NCI-H1436 treated with DMSO at 0.1 percent for 48 hours (cell line): Measurements from ENCODE around the gene CBX1.

Source experiments
- DNase-seq: peaks from one replicate; lab custom pipeline; 2025; lab: John Stamatoyannopoulos, UW

CBX1 gene

GRCh38 chr17:48101012-48101720 lies at the start of gene CBX1:
CBX1 (minus strand) TSS chr17:48101478; CDS start chr17:48077004, 24,474 bp downstream.
- DNase-seq = peak; percentile 89

- DNase-seq = no peak
Measured at GRCh38 chr17:48150597-48151001, 49.3 kb upstream of the CBX1 start.

- no peak for DNase-seq
Measured at GRCh38 chr17:48149787-48150463, 48.6 kb upstream of the CBX1 start.

GRCh38 chr17:48148854-48149786 lies 47.8 kb upstream of the CBX1 start:
- peak; percentile 57 for DNase-seq

- no peak for DNase-seq
Measured at GRCh38 chr17:48148029-48148770, 46.9 kb upstream of the CBX1 start.

GRCh38 chr17:48144976-48145798 lies 43.9 kb upstream of the CBX1 start:
- no peak for DNase-seq

- no peak for DNase-seq
Measured at GRCh38 chr17:48144231-48144630, 43.0 kb upstream of the CBX1 start.

- DNase-seq = no peak
Measured at GRCh38 chr17:48143629-48144028, 42.4 kb upstream of the CBX1 start.

- DNase-seq = no peak
Measured at GRCh38 chr17:48139944-48140343, 38.7 kb upstream of the CBX1 start.

GRCh38 chr17:48137656-48138055 lies 36.4 kb upstream of the CBX1 start:
- no peak for DNase-seq

GRCh38 chr17:48134912-48135480 lies 33.7 kb upstream of the CBX1 start:
- DNase-seq = no peak

- no peak for DNase-seq
Measured at GRCh38 chr17:48132385-48132784, 31.1 kb upstream of the CBX1 start.

GRCh38 chr17:48131216-48131824 lies 30.0 kb upstream of the CBX1 start:
- peak; percentile 60 for DNase-seq

- no peak for DNase-seq
Measured at GRCh38 chr17:48129981-48130380, 28.7 kb upstream of the CBX1 start.

- DNase-seq = no peak
Measured at GRCh38 chr17:48128400-48128799, 27.1 kb upstream of the CBX1 start.

- DNase-seq = no peak
Measured at GRCh38 chr17:48127371-48128051, 26.2 kb upstream of the CBX1 start.

- DNase-seq = no peak
Measured at GRCh38 chr17:48126532-48126850, 25.2 kb upstream of the CBX1 start.

- peak; percentile 48 for DNase-seq
Measured at GRCh38 chr17:48125829-48126531, 24.7 kb upstream of the CBX1 start.

GRCh38 chr17:48123776-48124388 lies 22.6 kb upstream of the CBX1 start:
- DNase-seq = no peak
